Type B pancreatic cell (in vitro differentiated cells): ENCODE measurements around the gene BRD4. TPM values are rescaled to one million over a fixed set of nuclear protein-coding genes. Genes with fewer than 3 reads are reported as not detected.

Experiments used
- DNase-seq: peaks from one replicate; pipeline ENCODE4 v3.0.0; 2021; ENCODE audit warnings: mixed read lengths; ENCODE audit not compliant: unreplicated experiment; ENCODE audit errors: extremely low spot score
- H3K27ac Mint-ChIP-seq: 2 replicates; pipeline ENCODE4 v1.8.0; 2021; ENCODE audit warnings: mild to moderate bottlenecking, mixed read lengths
- H3K27me3 Mint-ChIP-seq: 2 replicates; pipeline ENCODE4 v1.8.0; 2021; ENCODE audit warnings: mixed read lengths
- H3K36me3 Mint-ChIP-seq: 2 replicates; pipeline ENCODE4 v1.8.0; 2021; ENCODE audit warnings: mixed read lengths
- H3K4me1 Mint-ChIP-seq: one replicate; pipeline ENCODE4 v1.8.0; 2021; ENCODE audit warnings: mixed read lengths; ENCODE audit not compliant: unreplicated experiment
- H3K4me3 Mint-ChIP-seq: 2 replicates; pipeline ENCODE4 v1.8.0; 2021; ENCODE audit warnings: mild to moderate bottlenecking, mixed read lengths
- H3K9me3 Mint-ChIP-seq: 2 replicates; pipeline ENCODE4 v1.8.0; 2021; ENCODE audit warnings: mixed read lengths
- total RNA-seq: library from RNA; stranded (reverse); gene quantifications from 2 replicates; pipeline ENCODE4 v1.2.1, GENCODE V29; 2021; ENCODE audit warnings: low replicate concordance
- TF ChIP-seq, protein P1 (sequence below): fragments of 200-600 bp; sonication (generic); conservative IDR thresholded peaks from 2 replicates; pipeline ENCODE4 v1.5.0; 2021; ENCODE audit warnings: antibody characterized with exemption, mild to moderate bottlenecking

Gene BRD4
- total RNA-seq, 1 donor from 2014 or later: 123 TPM

DNA sequence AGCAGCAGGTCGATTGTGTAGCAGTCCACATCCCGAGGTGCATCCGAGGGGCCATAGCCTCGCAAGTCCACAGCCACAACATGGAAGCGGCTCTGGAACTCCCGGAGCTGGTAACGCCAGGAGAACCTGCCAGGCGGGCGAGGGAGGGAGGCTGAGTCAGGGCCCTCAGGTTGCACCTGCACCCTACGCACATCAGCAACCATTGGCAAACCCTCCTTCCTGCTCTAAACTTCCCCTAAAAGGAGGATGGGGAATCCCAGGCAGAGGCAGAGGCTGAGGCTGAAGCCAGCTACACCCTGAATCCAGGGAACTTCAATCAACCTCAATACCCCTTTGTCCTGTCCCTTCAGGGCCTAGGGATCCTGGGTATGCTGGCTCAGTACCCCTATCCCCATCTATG is 101.1 kb downstream of the BRD4 start:
- peaks cover 9% of the 10 kb centered on the region for H3K4me1 Mint-ChIP-seq
- peaks cover 8% of the 10 kb centered on the region for H3K36me3 Mint-ChIP-seq
- no peaks in the 10 kb centered on the region for H3K9me3 Mint-ChIP-seq
- H3K27me3 Mint-ChIP-seq: peaks cover 25% of the 10 kb centered on the region
- peak overlapping the region; percentile 66 for H3K4me3 Mint-ChIP-seq
- no peak overlapping the region for H3K27ac Mint-ChIP-seq
- TF ChIP-seq, protein P1, sequence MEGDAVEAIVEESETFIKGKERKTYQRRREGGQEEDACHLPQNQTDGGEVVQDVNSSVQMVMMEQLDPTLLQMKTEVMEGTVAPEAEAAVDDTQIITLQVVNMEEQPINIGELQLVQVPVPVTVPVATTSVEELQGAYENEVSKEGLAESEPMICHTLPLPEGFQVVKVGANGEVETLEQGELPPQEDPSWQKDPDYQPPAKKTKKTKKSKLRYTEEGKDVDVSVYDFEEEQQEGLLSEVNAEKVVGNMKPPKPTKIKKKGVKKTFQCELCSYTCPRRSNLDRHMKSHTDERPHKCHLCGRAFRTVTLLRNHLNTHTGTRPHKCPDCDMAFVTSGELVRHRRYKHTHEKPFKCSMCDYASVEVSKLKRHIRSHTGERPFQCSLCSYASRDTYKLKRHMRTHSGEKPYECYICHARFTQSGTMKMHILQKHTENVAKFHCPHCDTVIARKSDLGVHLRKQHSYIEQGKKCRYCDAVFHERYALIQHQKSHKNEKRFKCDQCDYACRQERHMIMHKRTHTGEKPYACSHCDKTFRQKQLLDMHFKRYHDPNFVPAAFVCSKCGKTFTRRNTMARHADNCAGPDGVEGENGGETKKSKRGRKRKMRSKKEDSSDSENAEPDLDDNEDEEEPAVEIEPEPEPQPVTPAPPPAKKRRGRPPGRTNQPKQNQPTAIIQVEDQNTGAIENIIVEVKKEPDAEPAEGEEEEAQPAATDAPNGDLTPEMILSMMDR: no peak
- no peak for DNase-seq

DNA sequence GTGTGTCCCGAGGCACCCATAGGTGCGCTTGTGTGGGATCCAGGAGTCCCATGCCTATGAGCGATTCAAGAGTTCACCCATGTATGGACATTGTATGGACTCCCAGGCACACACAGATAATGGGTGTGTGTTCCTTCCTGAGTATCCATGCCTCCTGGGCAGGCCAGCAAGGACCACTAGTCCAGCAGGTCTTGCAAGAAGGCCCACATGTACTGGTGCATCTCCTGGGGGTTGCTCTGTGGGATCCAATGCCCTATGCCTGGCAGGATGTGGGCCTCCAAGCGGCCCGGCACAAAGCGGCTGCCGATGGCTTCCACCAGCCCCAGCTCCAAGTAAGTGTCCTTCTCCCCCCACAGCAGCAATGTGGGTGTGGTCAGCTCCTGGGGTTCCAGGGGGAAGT is 105.1 kb downstream of the BRD4 start:
- Mint-ChIP-seq H3K4me1 (peaks cover 13% of the 10 kb centered on the region), H3K9me3 (no peaks in the 10 kb centered on the region), H3K27ac (no peak overlapping the region), H3K36me3 (no peaks in the 10 kb centered on the region), H3K27me3 (peaks cover 14% of the 10 kb centered on the region), H3K4me3 (no peak overlapping the region)
- DNase-seq: no peak
- TF ChIP-seq, protein P1: no peak

DNA sequence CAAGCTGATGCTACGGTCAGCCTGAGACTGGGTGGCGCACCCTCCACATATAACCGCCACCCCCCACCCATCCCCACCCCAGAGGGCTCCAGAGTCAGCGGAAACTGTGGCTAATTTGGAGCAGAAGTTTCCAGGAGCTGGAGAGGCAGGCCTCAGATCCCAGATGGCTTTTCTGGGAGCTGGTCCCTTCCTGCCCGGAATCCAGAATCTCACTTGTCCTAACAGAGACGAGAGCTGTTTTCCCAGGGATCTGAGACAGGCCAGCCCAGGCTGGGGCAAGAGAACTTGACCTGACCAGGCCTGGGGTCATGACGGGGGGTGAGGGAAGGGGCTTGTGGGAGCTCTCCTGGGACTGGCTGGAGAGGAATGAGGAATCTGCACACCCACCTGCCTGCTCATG is 106.6 kb downstream of the BRD4 start:
- Mint-ChIP-seq H3K27ac (no peak overlapping the region), H3K27me3 (peaks cover 3% of the 10 kb centered on the region), H3K36me3 (no peaks in the 10 kb centered on the region), H3K4me3 (no peak overlapping the region), H3K4me1 (peaks cover 13% of the 10 kb centered on the region), H3K9me3 (no peaks in the 10 kb centered on the region)
- TF ChIP-seq, protein P1: no peak
- DNase-seq: no peak

DNA sequence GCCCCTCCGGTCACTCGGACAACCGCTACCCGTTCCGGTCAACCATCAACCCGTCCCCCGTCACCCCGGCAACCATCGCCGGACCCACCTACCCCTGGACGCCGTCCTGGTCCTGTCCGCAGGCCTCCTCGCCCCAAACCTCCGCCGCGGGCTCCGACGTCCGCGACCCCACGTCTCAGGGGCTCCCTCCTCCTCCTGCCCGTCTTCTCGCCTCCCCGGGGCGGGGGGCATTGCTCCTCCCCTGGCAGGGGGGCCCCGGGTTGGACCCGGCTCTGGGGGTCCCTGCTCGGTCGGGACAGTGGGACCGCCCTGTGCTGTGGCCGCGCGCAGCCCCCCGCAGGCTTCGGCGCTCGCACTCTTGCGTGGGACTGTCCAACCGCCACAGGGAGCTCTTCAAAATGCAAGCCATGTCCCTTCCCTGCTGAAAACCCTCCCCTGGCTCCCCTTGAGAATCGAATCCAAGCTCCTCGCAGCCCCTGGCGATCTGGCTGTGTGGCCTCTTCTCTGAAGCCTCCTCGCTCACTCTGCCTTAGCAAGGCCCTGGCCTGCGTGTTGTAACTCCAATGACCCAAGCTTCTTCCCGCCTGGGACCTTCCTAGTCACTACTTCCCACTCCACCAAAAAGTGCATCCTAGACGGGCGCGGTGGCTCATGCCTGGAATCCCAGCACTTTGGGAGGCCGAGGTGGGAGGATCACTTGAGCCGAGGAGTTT is 108.5 kb downstream of the BRD4 start:
- H3K9me3 Mint-ChIP-seq: no peaks in the 10 kb centered on the region
- no peak for DNase-seq
- H3K4me3 Mint-ChIP-seq: peak overlapping the region; percentile 82
- H3K4me1 Mint-ChIP-seq: peaks cover 13% of the 10 kb centered on the region
- H3K27ac Mint-ChIP-seq: peak overlapping the region; percentile 90
- no peaks in the 10 kb centered on the region for H3K36me3 Mint-ChIP-seq
- H3K27me3 Mint-ChIP-seq: no peaks in the 10 kb centered on the region
- TF ChIP-seq, protein P1: no peak

DNA sequence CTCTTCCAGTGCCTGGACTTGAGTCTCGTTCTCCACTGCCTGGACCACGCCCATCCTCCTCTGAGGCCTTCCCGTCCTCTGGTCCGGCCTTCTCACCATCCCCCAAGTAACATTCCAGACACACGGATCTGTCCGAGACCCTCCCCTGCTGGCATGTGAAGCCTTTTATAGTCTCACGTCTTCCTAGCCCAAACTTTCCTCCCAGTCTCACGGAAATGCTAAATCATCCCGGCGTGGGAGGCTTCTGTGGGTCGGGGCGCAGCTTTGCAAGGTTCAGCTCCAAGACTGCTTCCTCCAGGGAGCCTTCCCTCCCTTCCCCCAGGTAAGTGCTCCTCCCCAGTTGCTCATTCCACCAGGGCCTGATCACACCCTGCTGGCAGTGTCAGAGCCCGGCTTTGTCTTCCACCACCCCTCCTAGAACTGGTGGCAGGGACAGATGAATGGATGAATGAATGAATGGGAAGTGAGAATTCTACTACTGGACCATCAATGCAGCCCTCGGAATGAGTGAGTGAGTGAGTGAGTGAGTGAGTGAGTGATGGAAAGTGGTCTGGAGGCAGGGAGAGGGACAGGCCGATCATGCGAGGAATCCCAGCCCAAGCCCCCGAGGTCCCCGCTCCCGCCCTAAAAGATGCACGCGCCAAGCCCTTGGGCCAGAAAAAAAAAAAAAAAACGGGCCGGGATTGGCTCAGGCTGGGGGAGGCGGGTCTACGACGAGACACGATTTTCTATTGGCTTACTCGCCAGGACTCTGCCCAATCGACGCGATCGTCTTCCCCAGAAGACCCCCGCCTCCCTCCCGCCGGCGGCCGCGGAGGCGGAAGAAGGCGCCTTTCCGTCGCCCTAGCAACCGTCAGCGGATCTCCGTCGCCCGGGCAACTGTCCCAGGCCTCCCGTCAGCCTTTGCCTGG is 109.3 kb downstream of the BRD4 start:
- Mint-ChIP-seq H3K4me3 (peak overlapping the region; percentile 82), H3K9me3 (no peaks in the 10 kb centered on the region), H3K27ac (peak overlapping the region; percentile 90), H3K27me3 (no peaks in the 10 kb centered on the region), H3K4me1 (peaks cover 13% of the 10 kb centered on the region), H3K36me3 (no peaks in the 10 kb centered on the region)
- TF ChIP-seq, protein P1: no peak
- DNase-seq: peak; percentile 94
